Gastroesophageal sphincter (tissue), 4 donors: ENCODE results near the gene CMC1. TPM values are rescaled to one million over a fixed set of nuclear protein-coding genes. Genes with fewer than 3 reads are reported as not detected.

Experiments
- ATAC-seq: fragments of 150-250 bp; one replicate; pipeline ENCODE4 v1.9.1; 2016; ENCODE audit warnings: mild to moderate bottlenecking, moderate library complexity
- H3K27ac ChIP-seq, 4 donors: fragments of 200-600 bp; sonication (generic) in 3 of 4; 1 replicate in 3 of 4; 2 replicates in 1 of 4; pipeline ENCODE4 v1.5.1; 2016 to 2019
- H3K27me3 ChIP-seq: fragments of 200-600 bp; sonication (generic); one replicate; pipeline ENCODE4 v1.5.1; 2019
- H3K36me3 ChIP-seq, 2 donors: fragments of 200-600 bp; sonication (generic); one replicate each; pipeline ENCODE4 v1.5.1; 2019; ENCODE audit warnings: control low read depth in 1 of 2
- H3K4me1 ChIP-seq, 3 donors: fragments of 200-600 bp; sonication (generic); 1 replicate in 2 of 3; 2 replicates in 1 of 3; pipeline ENCODE4 v1.5.1; 2016 to 2019; ENCODE audit warnings: control low read depth in 2 of 3
- H3K4me3 ChIP-seq, 2 donors: fragments of 200-600 bp; sonication (generic); one replicate each; pipeline ENCODE4 v1.5.1; 2019; ENCODE audit warnings: mild to moderate bottlenecking in 1 of 2, moderate library complexity in 1 of 2
- H3K9me3 ChIP-seq, 3 donors: fragments of 200-600 bp; sonication (generic); one replicate each; pipeline ENCODE4 v1.5.1; 2017 to 2019; ENCODE audit warnings: control low read depth in 2 of 3
- EP300 ChIP-seq: sonication (generic); formaldehyde crosslinking; IDR thresholded peaks from one replicate; pipeline ENCODE4 v1.6.1; 2017; ENCODE audit warnings: antibody characterized with exemption, mild to moderate bottlenecking
- POLR2A ChIP-seq, 2 donors: fragments of 450-650 bp; IDR thresholded peaks; one replicate each; pipeline ENCODE4 v1.6.1; 2017; ENCODE audit warnings: antibody characterized with exemption in 2 of 2, mild to moderate bottlenecking in 2 of 2, moderate library complexity in 1 of 2
- POLR2AphosphoS5 ChIP-seq: sonication (generic); formaldehyde crosslinking; IDR thresholded peaks from one replicate; pipeline ENCODE4 v1.6.1; 2017; ENCODE audit warnings: antibody characterized with exemption
- WGBS, 2 donors: methylation state at CpG; one replicate each; pipeline ENCODE4 v1.1.5; 2018; ENCODE audit warnings: low coverage in 1 of 2; 5-methylcytosine and 5-hydroxymethylcytosine counted together
- total RNA-seq, 4 donors: library from RNA; depleted of rRNA; stranded (reverse); fragments of >200 nt; gene quantifications; one replicate each; pipeline ENCODE4 v1.1.0, GENCODE V29; 2016
- TF ChIP-seq, protein P1 (sequence below), 4 experiments: fragments of 200-600 bp in 2 of 4; fragments of 450-650 bp in 2 of 4; sonication (generic) in 1 of 4; IDR thresholded peaks; one replicate each; pipeline ENCODE4 v1.5.1; 2017 to 2019; ENCODE audit warnings: antibody characterized with exemption in 4 of 4, mild to moderate bottlenecking in 2 of 4, moderate library complexity in 2 of 4

CMC1 gene
- total RNA-seq, 4 donors from 2014 or later = 6.5 to 30.5 (median 19.5) TPM

GRCh38 chr3:28317438-28318022 is 76.1 kb downstream of the CMC1 start:
- Histone ChIP-seq H3K4me3 (no peak overlapping the region), H3K27me3 (no peaks in the 10 kb centered on the region), H3K36me3 (peaks cover 0 to 23% of the 10 kb centered on the region in 2 donors), H3K9me3 (no peaks in the 10 kb centered on the region), H3K27ac (no peak overlapping the region), H3K4me1 (no peaks in the 10 kb centered on the region)
- 31 to 37% methylated on average over 2 of the region's 2 CpGs for WGBS, 2 donors
- no peak for ATAC-seq
- TF ChIP-seq, protein P1, sequence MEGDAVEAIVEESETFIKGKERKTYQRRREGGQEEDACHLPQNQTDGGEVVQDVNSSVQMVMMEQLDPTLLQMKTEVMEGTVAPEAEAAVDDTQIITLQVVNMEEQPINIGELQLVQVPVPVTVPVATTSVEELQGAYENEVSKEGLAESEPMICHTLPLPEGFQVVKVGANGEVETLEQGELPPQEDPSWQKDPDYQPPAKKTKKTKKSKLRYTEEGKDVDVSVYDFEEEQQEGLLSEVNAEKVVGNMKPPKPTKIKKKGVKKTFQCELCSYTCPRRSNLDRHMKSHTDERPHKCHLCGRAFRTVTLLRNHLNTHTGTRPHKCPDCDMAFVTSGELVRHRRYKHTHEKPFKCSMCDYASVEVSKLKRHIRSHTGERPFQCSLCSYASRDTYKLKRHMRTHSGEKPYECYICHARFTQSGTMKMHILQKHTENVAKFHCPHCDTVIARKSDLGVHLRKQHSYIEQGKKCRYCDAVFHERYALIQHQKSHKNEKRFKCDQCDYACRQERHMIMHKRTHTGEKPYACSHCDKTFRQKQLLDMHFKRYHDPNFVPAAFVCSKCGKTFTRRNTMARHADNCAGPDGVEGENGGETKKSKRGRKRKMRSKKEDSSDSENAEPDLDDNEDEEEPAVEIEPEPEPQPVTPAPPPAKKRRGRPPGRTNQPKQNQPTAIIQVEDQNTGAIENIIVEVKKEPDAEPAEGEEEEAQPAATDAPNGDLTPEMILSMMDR (IDR thresholded peaks at IDR 0.05) = peak; percentile 12 to 45 (median 30)
- no peak for TF ChIP-seq POLR2AphosphoS5

DNA sequence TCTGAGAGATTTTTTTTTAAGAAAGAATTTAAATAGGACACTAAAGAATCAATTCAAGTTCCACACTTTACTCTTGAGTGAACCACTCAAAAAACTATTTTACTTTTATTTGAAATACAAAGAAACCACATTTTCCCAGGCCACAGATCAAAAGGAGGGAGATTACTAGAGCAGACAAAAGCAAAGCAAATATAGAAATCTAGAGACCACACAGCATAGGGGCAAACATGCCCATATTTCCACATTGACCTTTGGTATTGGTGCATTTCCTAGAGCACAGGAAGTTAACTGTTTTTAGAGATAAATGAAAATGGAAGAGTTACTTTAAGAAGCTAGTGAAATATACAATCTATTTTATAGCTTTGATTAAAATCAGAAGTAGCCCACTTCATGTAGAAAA is 79.6 kb downstream of the CMC1 start:
- Histone ChIP-seq H3K27me3 (no peaks in the 10 kb centered on the region), H3K27ac (no peak overlapping the region), H3K9me3 (no peaks in the 10 kb centered on the region), H3K4me3 (no peak overlapping the region), H3K4me1 (no peaks in the 10 kb centered on the region), H3K36me3 (peaks cover 4 to 50% of the 10 kb centered on the region in 2 donors)
- TF ChIP-seq, protein P1 (IDR thresholded peaks at IDR 0.05) = no peak
- no peak for ATAC-seq

- Histone ChIP-seq H3K4me3 (no peak overlapping the region), H3K9me3 (no peaks in the 10 kb centered on the region), H3K27ac (no peak overlapping the region), H3K36me3 (peaks cover 4 to 57% of the 10 kb centered on the region in 2 donors), H3K4me1 (no peaks in the 10 kb centered on the region), H3K27me3 (no peaks in the 10 kb centered on the region)
- no peak for TF ChIP-seq POLR2AphosphoS5
- no peak for TF ChIP-seq EP300
- TF ChIP-seq POLR2A (IDR thresholded peaks at IDR 0.05) = no peak
- TF ChIP-seq, protein P1 (IDR thresholded peaks at IDR 0.05) = no peak
- 62 to 75% methylated on average over 1 of the region's 1 CpG for WGBS, 2 donors
- no peak for ATAC-seq
Observed at GRCh38 chr3:28322464-28322863, 81.0 kb downstream of the CMC1 start.

DNA sequence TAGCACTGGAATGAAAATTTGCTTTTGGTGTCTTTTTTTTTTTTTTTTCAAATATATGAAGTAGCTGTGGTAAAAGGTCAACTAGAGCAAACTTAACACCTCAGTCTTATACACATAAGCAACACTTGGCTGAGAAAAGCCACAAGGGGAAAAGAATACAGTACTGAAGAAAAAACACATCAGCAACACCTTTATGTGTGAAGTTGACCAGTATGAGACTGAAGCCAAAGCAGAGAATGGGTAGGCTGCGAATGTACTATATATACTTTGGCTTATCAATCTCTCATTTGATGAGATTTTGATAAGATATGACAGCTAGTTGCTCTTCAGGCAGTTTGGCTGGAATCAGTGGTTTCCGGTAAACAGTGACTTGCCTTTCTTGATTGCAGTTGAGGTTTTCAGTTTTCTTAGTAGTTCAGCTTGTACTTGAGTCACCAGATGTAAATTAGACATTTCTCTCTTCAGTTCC is 85.1 kb downstream of the CMC1 start:
- H3K36me3 ChIP-seq = peaks cover 4 to 46% of the 10 kb centered on the region in 2 donors
- no peak overlapping the region for H3K27ac ChIP-seq
- H3K4me1 ChIP-seq = no peaks in the 10 kb centered on the region
- H3K9me3 ChIP-seq = no peaks in the 10 kb centered on the region
- TF ChIP-seq EP300 (no peak), POLR2A (IDR thresholded peaks at IDR 0.05) (no peak), POLR2AphosphoS5 (no peak)
- TF ChIP-seq, protein P1 (IDR thresholded peaks at IDR 0.05) = no peak
- ATAC-seq = no peak
- 80 to 86% methylated on average over 2 of the region's 2 CpGs for WGBS, 2 donors
- H3K27me3 ChIP-seq = no peaks in the 10 kb centered on the region
- H3K4me3 ChIP-seq = no peak overlapping the region
